ENCODE measurements around the gene TBC1D5. TPM values are rescaled to one million over a fixed set of nuclear protein-coding genes. Genes with fewer than 3 reads are reported as not detected.

Gene TBC1D5
- total RNA-seq, 2 experiments from 2014 or later = 46.3 to 47.8 TPM

GRCh38 chr3:17288839-17289399 lies 453.5 kb downstream of the TBC1D5 start:
- DNase-seq (no peak), ATAC-seq (no peak)
- H3K36me3 Mint-ChIP-seq (ENCODE audit: low read depth) = peaks cover 2% of the 10 kb centered on the region

GRCh38 chr3:17287006-17287689 lies 455.3 kb downstream of the TBC1D5 start:
- Mint-ChIP-seq H3K36me3 (ENCODE audit: low read depth) (peaks cover 2% of the 10 kb centered on the region), H3K27me3 (no peaks in the 10 kb centered on the region), H3K4me1 (ENCODE audit: low read depth) (no peaks in the 10 kb centered on the region), H3K4me3 (no peak overlapping the region), H3K27ac (no peak overlapping the region), H3K9me3 (no peaks in the 10 kb centered on the region)
- ChIA-PET POLR2A (no interaction called here), CTCF (no interaction called here)
- intact Hi-C loops (cut with micrococcal nuclease) = no loop called here
- TF ChIP-seq CTCF (IDR thresholded peaks at IDR 0.05) = no peak
- ATAC-seq (no peak), DNase-seq (no peak)

More at GRCh38 chr3:17288839-17289399, 453.5 kb downstream of the TBC1D5 start:
- H3K9me3 Mint-ChIP-seq = no peaks in the 10 kb centered on the region
- H3K4me3 Mint-ChIP-seq = no peak overlapping the region
- H3K27me3 Mint-ChIP-seq = no peaks in the 10 kb centered on the region
- ChIA-PET POLR2A (no interaction called here), CTCF (no interaction called here)
- no peaks in the 10 kb centered on the region for H3K4me1 Mint-ChIP-seq (ENCODE audit: low read depth)
- intact Hi-C loops (cut with micrococcal nuclease) = no loop called here
- H3K27ac Mint-ChIP-seq = no peak overlapping the region
- no peak for TF ChIP-seq CTCF (IDR thresholded peaks at IDR 0.05)

GRCh38 chr3:17278006-17278405 lies 464.4 kb downstream of the TBC1D5 start:
- Mint-ChIP-seq H3K27me3 (no peaks in the 10 kb centered on the region), H3K4me1 (ENCODE audit: low read depth) (no peaks in the 10 kb centered on the region), H3K9me3 (no peaks in the 10 kb centered on the region), H3K27ac (no peak overlapping the region), H3K36me3 (ENCODE audit: low read depth) (no peaks in the 10 kb centered on the region), H3K4me3 (no peak overlapping the region)
- no peak for TF ChIP-seq CTCF (IDR thresholded peaks at IDR 0.05)
- ATAC-seq = no peak
- DNase-seq = no peak
- POLR2A ChIA-PET = interaction anchor here (0.6 kb wide), 1 partner anchor 34 kb away, joined by 4 read pairs; no protein-coding TSS in a partner anchor
- intact Hi-C loops (cut with micrococcal nuclease) = no loop called here
- CTCF ChIA-PET = interaction anchor here (1.0 kb wide), 1 partner anchor 23 kb away, joined by 4 read pairs; no protein-coding TSS in a partner anchor

- intact Hi-C loops (cut with micrococcal nuclease) = no loop called here
- Mint-ChIP-seq H3K4me1 (ENCODE audit: low read depth) (no peaks in the 10 kb centered on the region), H3K27ac (no peak overlapping the region), H3K4me3 (no peak overlapping the region), H3K27me3 (no peaks in the 10 kb centered on the region), H3K9me3 (no peaks in the 10 kb centered on the region), H3K36me3 (ENCODE audit: low read depth) (no peaks in the 10 kb centered on the region)
- ChIA-PET POLR2A (no interaction called here), CTCF (no interaction called here)
- no peak for ATAC-seq
- no peak for TF ChIP-seq CTCF (IDR thresholded peaks at IDR 0.05)
- no peak for DNase-seq
These were observed 475.6 kb downstream of the TBC1D5 start for GRCh38 chr3:17266846-17267245.

- POLR2A ChIA-PET = no interaction called here
- Mint-ChIP-seq H3K4me1 (ENCODE audit: low read depth) (no peaks in the 10 kb centered on the region), H3K27me3 (no peaks in the 10 kb centered on the region), H3K36me3 (ENCODE audit: low read depth) (no peaks in the 10 kb centered on the region), H3K9me3 (no peaks in the 10 kb centered on the region), H3K27ac (no peak overlapping the region), H3K4me3 (no peak overlapping the region)
- CTCF ChIA-PET = no interaction called here
- no peak for TF ChIP-seq CTCF (IDR thresholded peaks at IDR 0.05)
- no peak for ATAC-seq
- intact Hi-C loops (cut with micrococcal nuclease) = loop anchor here (2.0 kb wide), 1 partner anchor 151 kb away; no protein-coding TSS in a partner anchor
- DNase-seq = no peak
These were observed 480.6 kb downstream of the TBC1D5 start for GRCh38 chr3:17261627-17262369.
